ENCODE data around the gene IL37.

Gene IL37

GRCh38 chr2:112902816-112903215 lies 8.1 kb upstream of the IL37 start:
- WGBS (ENCODE audit: extremely low coverage, insufficient coverage, insufficient read length), result no CpG with 5 or more reads among the region's 2 CpGs
- Histone ChIP-seq H3K4me3 (ENCODE audit: low read depth, low read length) (no peak overlapping the region), H2AFZ (ENCODE audit: insufficient read depth, low read length, poor library complexity) (no peak overlapping the region), H3K4me1 (ENCODE audit: control insufficient read depth in 1 of 2, insufficient read depth in 2 of 2, low read length in 2 of 2) (peaks cover 0 to 5% of the 10 kb centered on the region in 2 experiments), H3K23ac (ENCODE audit: low read length) (no peak overlapping the region), H3K18ac (ENCODE audit: low read length) (no peak overlapping the region), H2BK12ac (ENCODE audit: low read length) (no peak overlapping the region), H3K27ac (ENCODE audit: low read depth, low read length) (no peak overlapping the region), H3K14ac (ENCODE audit: low read length) (no peak overlapping the region), H2BK120ac (ENCODE audit: insufficient read depth, low read length, poor library complexity) (no peak overlapping the region), H4K12ac (ENCODE audit: low read depth, low read length) (no peak overlapping the region), H3K27me3 (ENCODE audit: insufficient read depth, low read length) (no peaks in the 10 kb centered on the region), H3K79me1 (ENCODE audit: low read length) (no peaks in the 10 kb centered on the region), H3K79me2 (ENCODE audit: control insufficient read depth, insufficient read depth, low read length, poor library complexity) (no peaks in the 10 kb centered on the region), H3K4ac (ENCODE audit: low read depth, low read length) (no peak overlapping the region), H2AK5ac (ENCODE audit: low read length) (no peak overlapping the region), H2BK5ac (ENCODE audit: low read depth, low read length, poor library complexity) (no peak overlapping the region), H3K36me3 (ENCODE audit: control insufficient read depth in 1 of 2, insufficient read depth in 2 of 2, low read length in 2 of 2) (no peaks in the 10 kb centered on the region), H4K91ac (ENCODE audit: low read depth, low read length) (no peak overlapping the region), H4K8ac (ENCODE audit: low read depth, low read length) (no peak overlapping the region), H3K9ac (ENCODE audit: low read length) (no peak overlapping the region), H3K9me3 (ENCODE audit: insufficient read depth, low read depth, low read length) (no peaks in the 10 kb centered on the region), H3K4me2 (ENCODE audit: low read length) (no peak overlapping the region)
- DNase-seq, result no peak

DNA sequence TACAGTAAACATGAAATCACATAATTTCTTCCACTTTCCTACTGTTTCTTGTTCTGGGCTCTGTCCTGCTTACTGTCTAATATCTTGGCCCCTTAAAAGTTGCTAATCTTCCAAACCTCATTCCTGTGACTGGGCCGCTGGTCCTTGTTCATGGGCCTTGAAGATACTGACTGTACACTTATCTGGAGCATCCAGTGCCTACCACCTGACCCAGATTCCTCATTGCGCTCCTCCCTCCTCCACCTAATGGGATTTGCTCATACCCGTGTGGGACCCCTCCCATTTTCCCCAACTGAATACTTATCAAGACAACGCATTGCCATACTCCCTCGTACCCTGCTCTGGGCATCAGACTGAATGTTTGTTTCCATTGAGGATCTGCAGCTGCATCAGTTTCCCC lies 6.1 kb upstream of the IL37 start:
- Histone ChIP-seq H3K4me1 (ENCODE audit: control insufficient read depth in 1 of 2, insufficient read depth in 2 of 2, low read length in 2 of 2) (peaks cover 0 to 5% of the 10 kb centered on the region in 2 experiments), H3K27me3 (ENCODE audit: insufficient read depth, low read length) (no peaks in the 10 kb centered on the region), H2BK5ac (ENCODE audit: low read depth, low read length, poor library complexity) (no peak overlapping the region), H3K4ac (ENCODE audit: low read depth, low read length) (no peak overlapping the region), H3K79me1 (ENCODE audit: low read length) (no peaks in the 10 kb centered on the region), H3K27ac (ENCODE audit: low read depth, low read length) (no peak overlapping the region), H4K12ac (ENCODE audit: low read depth, low read length) (no peak overlapping the region), H2BK12ac (ENCODE audit: low read length) (no peak overlapping the region), H3K4me3 (ENCODE audit: low read depth, low read length) (no peak overlapping the region), H4K91ac (ENCODE audit: low read depth, low read length) (no peak overlapping the region), H3K14ac (ENCODE audit: low read length) (no peak overlapping the region), H3K36me3 (ENCODE audit: control insufficient read depth in 1 of 2, insufficient read depth in 2 of 2, low read length in 2 of 2) (no peaks in the 10 kb centered on the region), H3K18ac (ENCODE audit: low read length) (no peak overlapping the region), H2BK120ac (ENCODE audit: insufficient read depth, low read length, poor library complexity) (no peak overlapping the region), H3K23ac (ENCODE audit: low read length) (no peak overlapping the region), H2AK5ac (ENCODE audit: low read length) (no peak overlapping the region), H3K79me2 (ENCODE audit: control insufficient read depth, insufficient read depth, low read length, poor library complexity) (no peaks in the 10 kb centered on the region), H4K8ac (ENCODE audit: low read depth, low read length) (no peak overlapping the region), H3K9me3 (ENCODE audit: insufficient read depth, low read depth, low read length) (no peaks in the 10 kb centered on the region), H3K4me2 (ENCODE audit: low read length) (no peak overlapping the region), H2AFZ (ENCODE audit: insufficient read depth, low read length, poor library complexity) (no peak overlapping the region), H3K9ac (ENCODE audit: low read length) (no peak overlapping the region)
- WGBS (ENCODE audit: extremely low coverage, insufficient coverage, insufficient read length), result no CpG with 5 or more reads among the region's 5 CpGs
- no peak for DNase-seq

- Histone ChIP-seq H3K79me1 (ENCODE audit: low read length) (no peaks in the 10 kb centered on the region), H3K4ac (ENCODE audit: low read depth, low read length) (no peak overlapping the region), H3K9ac (ENCODE audit: low read length) (no peak overlapping the region), H2BK12ac (ENCODE audit: low read length) (no peak overlapping the region), H4K8ac (ENCODE audit: low read depth, low read length) (no peak overlapping the region), H2BK5ac (ENCODE audit: low read depth, low read length, poor library complexity) (no peak overlapping the region), H4K91ac (ENCODE audit: low read depth, low read length) (no peak overlapping the region), H3K36me3 (ENCODE audit: control insufficient read depth in 1 of 2, insufficient read depth in 2 of 2, low read length in 2 of 2) (no peaks in the 10 kb centered on the region), H4K12ac (ENCODE audit: low read depth, low read length) (no peak overlapping the region), H2BK120ac (ENCODE audit: insufficient read depth, low read length, poor library complexity) (no peak overlapping the region), H3K9me3 (ENCODE audit: insufficient read depth, low read depth, low read length) (no peaks in the 10 kb centered on the region), H2AK5ac (ENCODE audit: low read length) (no peak overlapping the region), H3K14ac (ENCODE audit: low read length) (no peak overlapping the region), H3K27ac (ENCODE audit: low read depth, low read length) (no peak overlapping the region), H3K18ac (ENCODE audit: low read length) (no peak overlapping the region), H3K79me2 (ENCODE audit: control insufficient read depth, insufficient read depth, low read length, poor library complexity) (no peaks in the 10 kb centered on the region), H3K27me3 (ENCODE audit: insufficient read depth, low read length) (no peaks in the 10 kb centered on the region), H3K4me2 (ENCODE audit: low read length) (no peak overlapping the region), H3K4me1 (ENCODE audit: control insufficient read depth in 1 of 2, insufficient read depth in 2 of 2, low read length in 2 of 2) (peaks cover 0 to 5% of the 10 kb centered on the region in 2 experiments), H3K4me3 (ENCODE audit: low read depth, low read length) (no peak overlapping the region), H3K23ac (ENCODE audit: low read length) (no peak overlapping the region), H2AFZ (ENCODE audit: insufficient read depth, low read length, poor library complexity) (no peak overlapping the region)
- WGBS (ENCODE audit: extremely low coverage, insufficient coverage, insufficient read length), result no CpG with 5 or more reads among the region's 2 CpGs
- peak in 1 of 2 donors; percentile 28 for DNase-seq
Observed at GRCh38 chr2:112906276-112906675, 4.7 kb upstream of the IL37 start.

GRCh38 chr2:112907001-112907949 lies 3.7 kb upstream of the IL37 start:
- Histone ChIP-seq H2AFZ (ENCODE audit: insufficient read depth, low read length, poor library complexity) (no peak overlapping the region), H4K91ac (ENCODE audit: low read depth, low read length) (no peak overlapping the region), H3K79me2 (ENCODE audit: control insufficient read depth, insufficient read depth, low read length, poor library complexity) (no peaks in the 10 kb centered on the region), H2BK12ac (ENCODE audit: low read length) (no peak overlapping the region), H3K27me3 (ENCODE audit: insufficient read depth, low read length) (no peaks in the 10 kb centered on the region), H3K27ac (ENCODE audit: low read depth, low read length) (no peak overlapping the region), H3K79me1 (ENCODE audit: low read length) (no peaks in the 10 kb centered on the region), H3K14ac (ENCODE audit: low read length) (no peak overlapping the region), H3K9me3 (ENCODE audit: insufficient read depth, low read depth, low read length) (no peaks in the 10 kb centered on the region), H4K12ac (ENCODE audit: low read depth, low read length) (no peak overlapping the region), H4K8ac (ENCODE audit: low read depth, low read length) (no peak overlapping the region), H3K36me3 (ENCODE audit: control insufficient read depth in 1 of 2, insufficient read depth in 2 of 2, low read length in 2 of 2) (no peaks in the 10 kb centered on the region), H3K4me3 (ENCODE audit: low read depth, low read length) (no peak overlapping the region), H3K4me2 (ENCODE audit: low read length) (no peak overlapping the region), H2BK120ac (ENCODE audit: insufficient read depth, low read length, poor library complexity) (no peak overlapping the region), H3K18ac (ENCODE audit: low read length) (no peak overlapping the region), H2AK5ac (ENCODE audit: low read length) (no peak overlapping the region), H3K23ac (ENCODE audit: low read length) (no peak overlapping the region), H2BK5ac (ENCODE audit: low read depth, low read length, poor library complexity) (no peak overlapping the region), H3K9ac (ENCODE audit: low read length) (no peak overlapping the region), H3K4me1 (ENCODE audit: control insufficient read depth in 1 of 2, insufficient read depth in 2 of 2, low read length in 2 of 2) (peaks cover 0 to 5% of the 10 kb centered on the region in 2 experiments), H3K4ac (ENCODE audit: low read depth, low read length) (no peak overlapping the region)
- peak; percentile 62 to 84 for DNase-seq
- WGBS (ENCODE audit: extremely low coverage, insufficient coverage, insufficient read length), result no CpG with 5 or more reads among the region's 12 CpGs

All from trophoblast cell (in vitro differentiated cells and primary cell).